Stomach (tissue), 9 donors: Measurements from ENCODE around the gene CYLC2. TPM values are rescaled to one million over a fixed set of nuclear protein-coding genes. Genes with fewer than 3 reads are reported as not detected.

Source experiments
- DNase-seq, 2 donors: peaks; one replicate each; pipeline versions ENCODE4 v3.0.0 to v3.0.0-alpha.2; 2013 to 2019
- H3K27ac ChIP-seq, 5 donors: fragments of 200-600 bp in 4 of 5; sonication (generic) in 4 of 5; one replicate each; pipeline ENCODE4 v1.5.1; 2013 to 2019; ENCODE audit warnings: mild to moderate bottlenecking in 1 of 5, moderate library complexity in 1 of 5
- H3K27me3 ChIP-seq, 3 donors: fragments of 200-600 bp; sonication (generic); one replicate each; pipeline ENCODE4 v1.5.1; 2017 to 2019; ENCODE audit warnings: mixed run types in 1 of 3
- H3K36me3 ChIP-seq, 4 donors: fragments of 200-600 bp; sonication (generic); 1 replicate in 3 of 4; 2 replicates in 1 of 4; pipeline ENCODE4 v1.5.1; 2016 to 2019
- H3K4me1 ChIP-seq, 4 donors: fragments of 200-600 bp; sonication (generic); one replicate each; pipeline ENCODE4 v1.5.1; 2016 to 2019
- H3K4me3 ChIP-seq, 4 donors: fragments of 200-600 bp; sonication (generic) in 3 of 4; one replicate each; pipeline ENCODE4 v1.5.1; 2016 to 2019; ENCODE audit warnings: mild to moderate bottlenecking in 1 of 4
- H3K9me3 ChIP-seq, 4 donors: fragments of 200-600 bp; sonication (generic); one replicate each; pipeline ENCODE4 v1.5.1; 2016 to 2019
- CTCF ChIP-seq, 7 experiments: fragments of 450-650 bp in 4 of 7; fragments of 200-600 bp in 3 of 7; sonication (generic) in 3 of 7; IDR thresholded peaks; one replicate each; pipeline ENCODE4 v1.5.1; 2016 to 2019; ENCODE audit warnings: antibody characterized with exemption in 7 of 7, control low read depth in 2 of 7, mild to moderate bottlenecking in 1 of 7
- EP300 ChIP-seq: sonication (generic); formaldehyde crosslinking; IDR thresholded peaks from one replicate; pipeline ENCODE4 v1.6.1; 2017; ENCODE audit warnings: antibody characterized with exemption
- POLR2A ChIP-seq, 4 donors: fragments of 450-650 bp; IDR thresholded peaks; one replicate each; pipeline ENCODE4 v1.6.1; 2016; ENCODE audit warnings: antibody characterized with exemption in 4 of 4, control low read depth in 2 of 4, mild to moderate bottlenecking in 1 of 4, moderate library complexity in 1 of 4
- POLR2AphosphoS5 ChIP-seq, 3 donors: sonication (generic); formaldehyde crosslinking; IDR thresholded peaks; one replicate each; pipeline ENCODE4 v1.6.1; 2016; ENCODE audit warnings: antibody characterized with exemption in 3 of 3
- WGBS, 5 donors: extraction: QIAGEN DNeasy Blood & Tissue Kit in 3 of 5; methylation state at CpG; one replicate each; pipeline versions ENCODE4 v1.1.5 to v1.1.7; 2013 to 2018; 5-methylcytosine and 5-hydroxymethylcytosine counted together
- intact Hi-C: fragments of 100-400 bp; cut with DNase I; formaldehyde crosslinking; loops from one replicate; pipeline ENCODE4 v1.15.1; 2023; ENCODE audit warnings: low total_unique reads
- polyA plus RNA-seq, 3 donors: library from polyadenylated mRNA; stranded (reverse); fragments of 200-250 nt; gene quantifications; one replicate each; pipeline ENCODE4 v1.2.3, GENCODE V29; 2013
- total RNA-seq, 5 donors: library from RNA; depleted of rRNA; stranded (reverse); fragments of >200 nt; gene quantifications; one replicate each; pipeline versions ENCODE4 v1.1.0 to v1.2.3, GENCODE V29; 2014 to 2016
- donor health status: healthy with polysubstance abuse.
- donor health status: Bipolar disorder and iron deficiency.
- donor health status: healthy.

Gene CYLC2
- total and polyA plus RNA-seq, 8 donors: not detected

- Histone ChIP-seq H3K4me1 (no peaks in the 10 kb centered on the region), H3K36me3 (no peaks in the 10 kb centered on the region), H3K27ac (no peak overlapping the region), H3K9me3 (no peaks in the 10 kb centered on the region), H3K4me3 (no peak overlapping the region), H3K27me3 (no peaks in the 10 kb centered on the region)
- DNase-seq: no peak
- intact Hi-C loops: no loop called here
- TF ChIP-seq EP300 (no peak), CTCF (IDR thresholded peaks at IDR 0.05) (no peak), POLR2A (IDR thresholded peaks at IDR 0.05) (no peak), POLR2AphosphoS5 (IDR thresholded peaks at IDR 0.05) (no peak)
- WGBS, 5 donors: 75 to 93% (median 91%) methylated on average over 1 of the region's 1 CpG
These were observed 8.7 kb upstream of the CYLC2 start for GRCh38 chr9:102986425-102986824.

- intact Hi-C loops: no loop called here
- 86 to 95% (median 93%) methylated on average over 1 of the region's 1 CpG for WGBS, 5 donors
- Histone ChIP-seq H3K9me3 (no peaks in the 10 kb centered on the region), H3K36me3 (no peaks in the 10 kb centered on the region), H3K27me3 (no peaks in the 10 kb centered on the region), H3K4me3 (no peak overlapping the region), H3K27ac (no peak overlapping the region), H3K4me1 (no peaks in the 10 kb centered on the region)
- TF ChIP-seq POLR2A (IDR thresholded peaks at IDR 0.05) (no peak), CTCF (IDR thresholded peaks at IDR 0.05) (no peak), EP300 (no peak), POLR2AphosphoS5 (IDR thresholded peaks at IDR 0.05) (no peak)
- no peak for DNase-seq
These were observed 8.6 kb downstream of the CYLC2 start for GRCh38 chr9:103003689-103004088.

GRCh38 chr9:103014242-103014641 is 19.1 kb downstream of the CYLC2 start:
- Histone ChIP-seq H3K27me3 (no peaks in the 10 kb centered on the region), H3K4me3 (no peak overlapping the region), H3K27ac (no peak overlapping the region), H3K36me3 (no peaks in the 10 kb centered on the region), H3K4me1 (no peaks in the 10 kb centered on the region), H3K9me3 (no peaks in the 10 kb centered on the region)
- intact Hi-C loops: no loop called here
- TF ChIP-seq EP300 (no peak), POLR2AphosphoS5 (IDR thresholded peaks at IDR 0.05) (no peak), CTCF (IDR thresholded peaks at IDR 0.05) (no peak), POLR2A (IDR thresholded peaks at IDR 0.05) (no peak)
- no peak for DNase-seq
- 89 to 97% (median 94%) methylated on average over 3 of the region's 3 CpGs for WGBS, 5 donors

GRCh38 chr9:103025796-103026195 is 30.7 kb downstream of the CYLC2 start:
- DNase-seq: no peak
- Histone ChIP-seq H3K27me3 (no peaks in the 10 kb centered on the region), H3K4me3 (no peak overlapping the region), H3K4me1 (no peaks in the 10 kb centered on the region), H3K27ac (no peak overlapping the region), H3K9me3 (peaks cover 0 to 19% (median 5%) of the 10 kb centered on the region in 4 donors), H3K36me3 (no peaks in the 10 kb centered on the region)
- WGBS, 5 donors: 66 to 79% (median 75%) methylated on average over 2 of the region's 2 CpGs
- intact Hi-C loops: no loop called here
- TF ChIP-seq POLR2A (IDR thresholded peaks at IDR 0.05): no peak
- no peak for TF ChIP-seq EP300
- TF ChIP-seq CTCF (IDR thresholded peaks at IDR 0.05): no peak
- no peak for TF ChIP-seq POLR2AphosphoS5 (IDR thresholded peaks at IDR 0.05)
